Measurements from ENCODE around the gene RHBDD3.

GRCh38 chr22:29211466-29211865 is 56.3 kb downstream of the RHBDD3 start:
- TF ChIP-seq POLR2A (IDR thresholded peaks at IDR 0.05) (no peak), CTCF (IDR thresholded peaks at IDR 0.05) (no peak)

Measured in heart left ventricle (tissue), 13 donors.